Activated CD4-positive, alpha-beta T cell treated with anti-CD3 and anti-CD28 coated beads for 36 hours (primary cell): Measurements from ENCODE around the gene LIN54. TPM values are rescaled to one million over a fixed set of nuclear protein-coding genes. Genes with fewer than 3 reads are reported as not detected.

Experiments
- ATAC-seq: fragments of 200-7000 bp; cut with Tn5 transposase; one replicate; pipeline ENCODE4 v1.10.0; 2021; ENCODE audit warnings: mild to moderate bottlenecking, moderate library complexity
- CTCF ChIA-PET: fragments of 350-600 bp; sonication (Branson Sonifier 250); formaldehyde crosslinking; loops from one replicate; lab custom pipeline; 2021; ENCODE audit warnings: antibody characterized with exemption; lab: Charles Lee
- POLR2A ChIA-PET: fragments of 350-600 bp; sonication (Branson Sonifier 250); formaldehyde crosslinking; loops from one replicate; lab custom pipeline; 2021; ENCODE audit warnings: antibody characterized with exemption, inconsistent platforms; lab: Charles Lee
- DNase-seq: peaks from one replicate; pipeline ENCODE4 v3.0.0-alpha.2; 2020
- H3K27ac Mint-ChIP-seq: one replicate; pipeline ENCODE4 v1.8.0; 2021; ENCODE audit warnings: mixed read lengths
- H3K27me3 Mint-ChIP-seq: one replicate; pipeline ENCODE4 v1.8.0; 2021; ENCODE audit warnings: mixed read lengths
- H3K36me3 Mint-ChIP-seq: one replicate; pipeline ENCODE4 v1.8.0; 2021; ENCODE audit warnings: low read depth, mixed read lengths
- H3K4me1 Mint-ChIP-seq: one replicate; pipeline ENCODE4 v1.8.0; 2021; ENCODE audit warnings: mixed read lengths
- H3K4me3 Mint-ChIP-seq: one replicate; pipeline ENCODE4 v1.8.0; 2021; ENCODE audit warnings: mild to moderate bottlenecking, moderate library complexity, mixed read lengths
- H3K9me3 Mint-ChIP-seq: one replicate; pipeline ENCODE4 v1.8.0; 2021; ENCODE audit warnings: low read depth, mixed read lengths
- intact Hi-C, 2 experiments: fragments of 100-400 bp; cut with DNase I in 1 of 2; cut with micrococcal nuclease in 1 of 2; formaldehyde crosslinking; loops; one replicate each; pipeline versions ENCODE4 v1.14.2 to v1.15.1; 2022 to 2024; cut with DNase I, micrococcal nuclease
- total RNA-seq, 2 experiments: library from RNA; stranded (reverse); gene quantifications; one replicate each; pipeline ENCODE4 v1.2.3, GENCODE V29; 2021

The LIN54 gene
- total RNA-seq, 2 experiments from 2014 or later: 23.5 to 31.7 TPM

- DNase-seq: no peak
- Mint-ChIP-seq H3K4me3 (peak overlapping the region; percentile 81), H3K9me3 (no peaks in the 10 kb centered on the region), H3K27ac (peak overlapping the region; percentile 52), H3K27me3 (no peaks in the 10 kb centered on the region), H3K4me1 (peaks cover 39% of the 10 kb centered on the region), H3K36me3 (peaks cover 35% of the 10 kb centered on the region)
- intact Hi-C loops: loop anchor here in 1 of 2 experiments (5.0 kb wide), 1 partner anchor 220 kb away; the partner anchor contains the start of gene PLAC8
- ATAC-seq: no peak
- ChIA-PET CTCF (interaction anchor here (1.4 to 1.6 kb wide), 2 partner anchors 8 to 14 kb away, joined by 4 to 8 read pairs; partner anchors contain the start of gene THAP9), POLR2A (interaction anchor here (1.6 kb wide), 1 partner anchor 8 kb away, joined by 8 read pairs; the partner anchor contains the start of gene THAP9)
These were observed 118.2 kb downstream of the LIN54 start for GRCh38 chr4:82892467-82892802.

GRCh38 chr4:82891707-82892466 lies 118.7 kb downstream of the LIN54 start:
- Mint-ChIP-seq H3K4me3 (peak overlapping the region; percentile 81), H3K9me3 (no peaks in the 10 kb centered on the region), H3K36me3 (peaks cover 32% of the 10 kb centered on the region), H3K27me3 (no peaks in the 10 kb centered on the region), H3K27ac (peak overlapping the region; percentile 89), H3K4me1 (peaks cover 39% of the 10 kb centered on the region)
- ATAC-seq (no peak), DNase-seq (no peak)
- intact Hi-C loops: loop anchor here (1.0 to 5.0 kb wide), 9 partner anchors 8 to 518 kb away; partner anchors contain the start of genes THAP9 (in 2 of the 2), COPS4 (in 1 of the 2), ENOPH1 (in 1 of the 2) and HNRNPDL (in 1 of the 2)
- POLR2A ChIA-PET: interaction anchor here (0.6 to 1.6 kb wide), 2 partner anchors 8 to 457 kb away, joined by 5 to 8 read pairs; partner anchors contain the start of gene THAP9
- CTCF ChIA-PET: interaction anchor here (1.4 to 1.6 kb wide), 2 partner anchors 8 to 14 kb away, joined by 4 to 8 read pairs; partner anchors contain the start of gene THAP9

GRCh38 chr4:82890901-82891706 lies 119.5 kb downstream of the LIN54 start, which contains the start of gene SEC31A:
Gene SEC31A, minus strand, starts transcription at chr4:82891153. Its CDS starts 9,217 bp downstream, at chr4:82881936.
- POLR2A ChIA-PET: interaction anchor here (0.6 to 1.6 kb wide), 2 partner anchors 9 to 456 kb away, joined by 5 to 8 read pairs; partner anchors contain the start of gene THAP9
- peak; percentile 94 for ATAC-seq
- H3K27ac Mint-ChIP-seq: peak within 1 kb of the TSS; percentile 89
- no peaks in the 10 kb centered on the region for H3K9me3 Mint-ChIP-seq
- H3K4me3 Mint-ChIP-seq: peak within 1 kb of the TSS; percentile 81
- no peaks in the 10 kb centered on the region for H3K27me3 Mint-ChIP-seq
- intact Hi-C loops: loop anchor here (1.0 to 5.0 kb wide), 10 partner anchors 9 to 517 kb away; partner anchors contain the start of genes THAP9 (in 2 of the 2), COPS4 (in 1 of the 2), COQ2 (in 1 of the 2) and ENOPH1 (in 1 of the 2)
- H3K36me3 Mint-ChIP-seq: peaks cover 29% of the 10 kb centered on the region
- DNase-seq: peak; percentile 99
- peaks cover 42% of the 10 kb centered on the region for H3K4me1 Mint-ChIP-seq
- CTCF ChIA-PET: interaction anchor here (1.4 kb wide), 1 partner anchor 9 kb away, joined by 8 read pairs; the partner anchor contains the start of gene THAP9

GRCh38 chr4:82890528-82890900 lies 120.1 kb downstream of the LIN54 start:
- peaks cover 45% of the 10 kb centered on the region for H3K4me1 Mint-ChIP-seq
- CTCF ChIA-PET: no interaction called here

GRCh38 chr4:82889287-82889686 lies 121.3 kb downstream of the LIN54 start:
- intact Hi-C loops: no loop called here
- Mint-ChIP-seq H3K36me3 (peaks cover 19% of the 10 kb centered on the region), H3K4me3 (peak overlapping the region; percentile 81), H3K9me3 (no peaks in the 10 kb centered on the region), H3K4me1 (peaks cover 52% of the 10 kb centered on the region), H3K27ac (peak overlapping the region; percentile 89), H3K27me3 (no peaks in the 10 kb centered on the region)
- DNase-seq (no peak), ATAC-seq (no peak)
- ChIA-PET POLR2A (interaction anchor here (1.0 to 1.2 kb wide), 3 partner anchors 11 to 24 kb away, joined by 3 to 6 read pairs (median 3); partner anchors contain the start of gene THAP9), CTCF (interaction anchor here (0.6 to 1.3 kb wide), 6 partner anchors 8 to 385 kb away, joined by 3 to 5 read pairs (median 3); no protein-coding TSS in a partner anchor)

More at GRCh38 chr4:82890528-82890900, 120.1 kb downstream of the LIN54 start:
- Mint-ChIP-seq H3K4me3 (peak overlapping the region; percentile 81), H3K9me3 (no peaks in the 10 kb centered on the region), H3K27me3 (no peaks in the 10 kb centered on the region), H3K27ac (peak overlapping the region; percentile 89), H3K36me3 (peaks cover 26% of the 10 kb centered on the region)
- ATAC-seq (peak; percentile 1), DNase-seq (no peak)
- intact Hi-C loops: loop anchor here (1.0 to 5.0 kb wide), 4 partner anchors 14 to 394 kb away; partner anchors contain the start of genes COQ2 (in 1 of the 2) and PLAC8 (in 1 of the 2)
- POLR2A ChIA-PET: interaction anchor here (1.2 kb wide), 1 partner anchor 10 kb away, joined by 3 read pairs; the partner anchor contains the start of gene THAP9

- Mint-ChIP-seq H3K9me3 (no peaks in the 10 kb centered on the region), H3K27ac (no peak overlapping the region), H3K4me3 (no peak overlapping the region), H3K36me3 (peaks cover 17% of the 10 kb centered on the region), H3K27me3 (no peaks in the 10 kb centered on the region), H3K4me1 (peaks cover 44% of the 10 kb centered on the region)
- ATAC-seq (no peak), DNase-seq (no peak)
- intact Hi-C loops: no loop called here
- ChIA-PET POLR2A (interaction anchor here (0.6 to 1.2 kb wide), 2 partner anchors 104 to 149 kb away, joined by 5 read pairs; partner anchors contain the start of gene COPS4), CTCF (interaction anchor here (0.7 to 2.7 kb wide), 5 partner anchors 13 to 144 kb away, joined by 3 to 11 read pairs (median 3); partner anchors contain the start of gene THAP9)
These were observed 124.3 kb downstream of the LIN54 start for GRCh38 chr4:82886147-82886942.

- Mint-ChIP-seq H3K27ac (no peak overlapping the region), H3K27me3 (no peaks in the 10 kb centered on the region), H3K36me3 (peaks cover 16% of the 10 kb centered on the region), H3K4me1 (peaks cover 44% of the 10 kb centered on the region), H3K4me3 (no peak overlapping the region), H3K9me3 (no peaks in the 10 kb centered on the region)
- ChIA-PET POLR2A (interaction anchor here (0.6 kb wide), 1 partner anchor 105 kb away, joined by 5 read pairs; no protein-coding TSS in a partner anchor), CTCF (interaction anchor here (0.5 to 2.7 kb wide), 5 partner anchors 14 to 145 kb away, joined by 3 to 11 read pairs (median 3); partner anchors contain the start of gene THAP9)
- ATAC-seq (no peak), DNase-seq (no peak)
- intact Hi-C loops: no loop called here
These were observed 125.2 kb downstream of the LIN54 start for GRCh38 chr4:82885410-82885809.

Other genes starting within 250 kb of the LIN54 start
- 1 to 10 TPM; 1.3 to 1.7 TPM for gene SCD5, start 212.0 kb downstream of the LIN54 start, total RNA-seq
- gene SEC31A, start 119.7 kb downstream of the LIN54 start, total RNA-seq: 100 to 1,000 TPM in 1 of 2 experiments, 10 to 100 TPM in 1; 80.3 to 124 TPM
- 1 to 10 TPM; 1.7 to 2.6 TPM for gene THAP9, start 110.1 kb downstream of the LIN54 start, total RNA-seq
- gene COPS4, start 24.4 kb upstream of the LIN54 start, total RNA-seq: 10 to 100 TPM; 35.7 to 35.9 TPM
- gene PLAC8, start 103.9 kb upstream of the LIN54 start, total RNA-seq: 10 to 100 TPM; 54.4 to 72.3 TPM